ENCODE measurements around the gene FBXO45. TPM values are rescaled to one million over a fixed set of nuclear protein-coding genes. Genes with fewer than 3 reads are reported as not detected.
"Not testable (repeated sequence)": the region's sequence is repeated elsewhere in the genome, so short reads cannot be mapped to it uniquely, and the experiment has no call there.

Gene FBXO45
- total RNA-seq, 2 experiments from 2014 or later = 19.7 TPM

GRCh38 chr3:196563721-196564225, 4.7 kb upstream of the FBXO45 start:
- peaks cover 77% of the 10 kb centered on the region for H3K4me1 Mint-ChIP-seq
- DNase-seq = peak; percentile 46
- CTCF ChIA-PET = interaction anchor here (1.1 kb wide), 1 partner anchor 35 kb away, joined by 8 read pairs; no protein-coding TSS in a partner anchor
- H3K27me3 Mint-ChIP-seq = no peaks in the 10 kb centered on the region
- peaks cover 49% of the 10 kb centered on the region for H3K36me3 Mint-ChIP-seq (ENCODE audit: low read depth)
- no peaks in the 10 kb centered on the region for H3K9me3 Mint-ChIP-seq
- peak overlapping the region; percentile 89 for H3K27ac Mint-ChIP-seq
- H3K4me3 Mint-ChIP-seq = peak overlapping the region; percentile 69
- POLR2A ChIA-PET = interaction anchor here (0.9 to 1.0 kb wide), 3 partner anchors 35 to 304 kb away, joined by 3 to 10 read pairs (median 4); partner anchors contain the start of gene SENP5

GRCh38 chr3:196569003-196569516, 600 bp downstream of the FBXO45 start:
- ChIA-PET CTCF (interaction anchor here (1.0 to 3.5 kb wide), 10 partner anchors 11 to 170 kb away, joined by 3 to 24 read pairs (median 4); no protein-coding TSS in a partner anchor), POLR2A (interaction anchor here (0.6 to 3.5 kb wide), 35 partner anchors 10 to 1032 kb away, joined by 3 to 28 read pairs (median 5); partner anchors contain the start of genes CEP19, DYNLT2B, NCBP2 and NRROS)
- peak; percentile 65 for DNase-seq
- Mint-ChIP-seq H3K27ac (peak overlapping the region; percentile 88), H3K27me3 (no peaks in the 10 kb centered on the region), H3K4me1 (peaks cover 48% of the 10 kb centered on the region), H3K36me3 (ENCODE audit: low read depth) (peaks cover 29% of the 10 kb centered on the region), H3K9me3 (no peaks in the 10 kb centered on the region), H3K4me3 (peak overlapping the region; percentile 96)

GRCh38 chr3:196570332-196570731, 1.9 kb downstream of the FBXO45 start:
- H3K36me3 Mint-ChIP-seq (ENCODE audit: low read depth) = peaks cover 25% of the 10 kb centered on the region
- not testable (repeated sequence) for H3K27me3 Mint-ChIP-seq, DNase-seq, H3K27ac Mint-ChIP-seq, H3K9me3 Mint-ChIP-seq
- H3K4me3 Mint-ChIP-seq = peak overlapping the region; percentile 96
- H3K4me1 Mint-ChIP-seq = peaks cover 44% of the 10 kb centered on the region
- ChIA-PET CTCF (interaction anchor here (2.5 kb wide), 1 partner anchor 48 kb away, joined by 10 read pairs; no protein-coding TSS in a partner anchor), POLR2A (interaction anchor here (0.6 to 3.5 kb wide), 5 partner anchors 12 to 142 kb away, joined by 3 to 28 read pairs (median 8); no protein-coding TSS in a partner anchor)

- no peak for DNase-seq
- ChIA-PET POLR2A (no interaction called here), CTCF (interaction anchor here (0.9 to 1.7 kb wide), 2 partner anchors 44 to 50 kb away, joined by 3 to 4 read pairs; no protein-coding TSS in a partner anchor)
- H3K9me3 Mint-ChIP-seq = no peaks in the 10 kb centered on the region
- peaks cover 13% of the 10 kb centered on the region for H3K36me3 Mint-ChIP-seq (ENCODE audit: low read depth)
- H3K4me1 Mint-ChIP-seq = peaks cover 32% of the 10 kb centered on the region
- H3K4me3 Mint-ChIP-seq = no peak overlapping the region
- H3K27ac Mint-ChIP-seq = no peak overlapping the region
- H3K27me3 Mint-ChIP-seq = no peaks in the 10 kb centered on the region
Observed at GRCh38 chr3:196572389-196572788, 3.9 kb downstream of the FBXO45 start.

GRCh38 chr3:196585044-196585757, 16.7 kb downstream of the FBXO45 start:
- ChIA-PET POLR2A (interaction anchor here (1.4 to 2.0 kb wide), 2 partner anchors 17 to 127 kb away, joined by 3 to 10 read pairs; partner anchors contain the start of genes CEP19, FBXO45, PIGX and WDR53), CTCF (interaction anchor here (1.1 to 1.5 kb wide), 2 partner anchors 21 to 57 kb away, joined by 3 to 5 read pairs; no protein-coding TSS in a partner anchor)
- DNase-seq = no peak
- no peaks in the 10 kb centered on the region for H3K9me3 Mint-ChIP-seq
- no peak overlapping the region for H3K27ac Mint-ChIP-seq
- H3K4me1 Mint-ChIP-seq = peaks cover 17% of the 10 kb centered on the region
- H3K4me3 Mint-ChIP-seq = no peak overlapping the region
- H3K27me3 Mint-ChIP-seq = no peaks in the 10 kb centered on the region
- H3K36me3 Mint-ChIP-seq (ENCODE audit: low read depth) = peaks cover 57% of the 10 kb centered on the region

- Mint-ChIP-seq H3K4me1 (no peaks in the 10 kb centered on the region), H3K27ac (no peak overlapping the region), H3K36me3 (ENCODE audit: low read depth) (peaks cover 16% of the 10 kb centered on the region), H3K4me3 (no peak overlapping the region), H3K27me3 (peaks cover 3% of the 10 kb centered on the region), H3K9me3 (no peaks in the 10 kb centered on the region)
- no peak for DNase-seq
- ChIA-PET CTCF (interaction anchor here (1.2 kb wide), 1 partner anchor 19 kb away, joined by 5 read pairs; no protein-coding TSS in a partner anchor), POLR2A (interaction anchor here (1.1 to 1.4 kb wide), 2 partner anchors 9 to 21 kb away, joined by 3 to 5 read pairs; partner anchors contain the start of gene FBXO45)
Observed at GRCh38 chr3:196590279-196590678, 21.8 kb downstream of the FBXO45 start.

- Mint-ChIP-seq H3K27me3 (peaks cover 22% of the 10 kb centered on the region), H3K9me3 (peaks cover 2% of the 10 kb centered on the region), H3K4me1 (peaks cover 21% of the 10 kb centered on the region), H3K4me3 (no peak overlapping the region), H3K36me3 (ENCODE audit: low read depth) (no peaks in the 10 kb centered on the region), H3K27ac (no peak overlapping the region)
- ChIA-PET POLR2A (interaction anchor here (0.9 to 1.6 kb wide), 3 partner anchors 13 to 68 kb away, joined by 3 to 4 read pairs (median 4); partner anchors contain the start of genes FBXO45 and WDR53), CTCF (interaction anchor here (0.6 to 1.1 kb wide), 3 partner anchors 13 to 93 kb away, joined by 3 to 4 read pairs (median 4); no protein-coding TSS in a partner anchor)
- DNase-seq = no peak
Observed at GRCh38 chr3:196596355-196596754, 27.9 kb downstream of the FBXO45 start.

- peaks cover 22% of the 10 kb centered on the region for H3K27me3 Mint-ChIP-seq
- peaks cover 24% of the 10 kb centered on the region for H3K4me1 Mint-ChIP-seq
- H3K36me3 Mint-ChIP-seq (ENCODE audit: low read depth); H3K9me3 Mint-ChIP-seq: not testable (repeated sequence)
- ChIA-PET CTCF (interaction anchor here (0.8 to 1.1 kb wide), 2 partner anchors 70 to 86 kb away, joined by 3 to 4 read pairs; no protein-coding TSS in a partner anchor), POLR2A (interaction anchor here (0.8 to 1.4 kb wide), 7 partner anchors 12 to 343 kb away, joined by 3 to 11 read pairs (median 4); partner anchors contain the start of genes FBXO45, NRROS and WDR53)
- H3K27ac Mint-ChIP-seq = peak overlapping the region; percentile 14
- peak overlapping the region; percentile 83 for H3K4me3 Mint-ChIP-seq
- peak; percentile 73 for DNase-seq
Observed at GRCh38 chr3:196597971-196598733, 29.7 kb downstream of the FBXO45 start.

GRCh38 chr3:196599734-196600128, 31.3 kb downstream of the FBXO45 start:
- H3K27ac Mint-ChIP-seq = no peak overlapping the region
- CTCF ChIA-PET = no interaction called here
- peaks cover 31% of the 10 kb centered on the region for H3K4me1 Mint-ChIP-seq
- no peak for DNase-seq
- H3K4me3 Mint-ChIP-seq = no peak overlapping the region
- peaks cover 2% of the 10 kb centered on the region for H3K9me3 Mint-ChIP-seq
- no peaks in the 10 kb centered on the region for H3K36me3 Mint-ChIP-seq (ENCODE audit: low read depth)
- POLR2A ChIA-PET = no interaction called here
- H3K27me3 Mint-ChIP-seq = peaks cover 19% of the 10 kb centered on the region

GRCh38 chr3:196600359-196600758, 31.9 kb downstream of the FBXO45 start:
- H3K27ac Mint-ChIP-seq = no peak overlapping the region
- DNase-seq = no peak
- H3K4me3 Mint-ChIP-seq = no peak overlapping the region
- peaks cover 2% of the 10 kb centered on the region for H3K9me3 Mint-ChIP-seq
- ChIA-PET POLR2A (no interaction called here), CTCF (no interaction called here)
- peaks cover 21% of the 10 kb centered on the region for H3K27me3 Mint-ChIP-seq
- H3K36me3 Mint-ChIP-seq (ENCODE audit: low read depth) = no peaks in the 10 kb centered on the region
- H3K4me1 Mint-ChIP-seq = peaks cover 33% of the 10 kb centered on the region

GRCh38 chr3:196602673-196603072, 34.2 kb downstream of the FBXO45 start:
- ChIA-PET CTCF (interaction anchor here (0.6 to 1.1 kb wide), 3 partner anchors 64 to 1378 kb away, joined by 3 to 4 read pairs (median 3); no protein-coding TSS in a partner anchor), POLR2A (no interaction called here)
- no peak overlapping the region for H3K27ac Mint-ChIP-seq
- H3K27me3 Mint-ChIP-seq = peaks cover 15% of the 10 kb centered on the region
- H3K4me1 Mint-ChIP-seq = peaks cover 27% of the 10 kb centered on the region
- peaks cover 2% of the 10 kb centered on the region for H3K9me3 Mint-ChIP-seq
- no peak overlapping the region for H3K4me3 Mint-ChIP-seq
- DNase-seq = no peak
- no peaks in the 10 kb centered on the region for H3K36me3 Mint-ChIP-seq (ENCODE audit: low read depth)

GRCh38 chr3:196603683-196604082, 35.2 kb downstream of the FBXO45 start:
- ChIA-PET CTCF (interaction anchor here (0.7 to 12.1 kb wide), 7 partner anchors 27 to 350 kb away, joined by 3 to 219 read pairs (median 4); no protein-coding TSS in a partner anchor), POLR2A (interaction anchor here (0.6 to 1.4 kb wide), 2 partner anchors 28 to 598 kb away, joined by 4 read pairs; no protein-coding TSS in a partner anchor)
- Mint-ChIP-seq H3K9me3 (peaks cover 2% of the 10 kb centered on the region), H3K4me1 (peaks cover 17% of the 10 kb centered on the region), H3K4me3 (no peak overlapping the region), H3K36me3 (ENCODE audit: low read depth) (no peaks in the 10 kb centered on the region), H3K27me3 (peaks cover 6% of the 10 kb centered on the region), H3K27ac (no peak overlapping the region)
- no peak for DNase-seq
